Inflammatory macrophage treated with lipopolysaccharide for 4 hours (primary cell): ENCODE results near the gene MAGEB2.
"Not testable (repeated sequence)": the region's sequence is repeated elsewhere in the genome, so short reads cannot be mapped to it uniquely, and the experiment has no call there.

Experiments used
- DNase-seq: peaks from one replicate; pipeline ENCODE4 v3.0.0-alpha.2; 2020

The MAGEB2 gene

GRCh38 chrX:30215357-30215843 lies at the start of gene MAGEB2:
Gene MAGEB2 (plus strand): TSS chrX:30215563. CDS start chrX:30218581, 3,018 bp downstream.
- DNase-seq, result no peak

- DNase-seq, result no peak
These were observed 44.5 kb upstream of the MAGEB2 start for GRCh38 chrX:30170900-30171299.

GRCh38 chrX:30181353-30181752 lies 34.0 kb upstream of the MAGEB2 start:
- DNase-seq, result no peak

GRCh38 chrX:30183554-30183953 lies 31.8 kb upstream of the MAGEB2 start:
- no peak for DNase-seq

- no peak for DNase-seq
These were observed 24.9 kb upstream of the MAGEB2 start for GRCh38 chrX:30190426-30190825.

GRCh38 chrX:30193910-30194309 lies 21.5 kb upstream of the MAGEB2 start:
- not testable (repeated sequence) for DNase-seq

GRCh38 chrX:30196322-30196721 lies 19.0 kb upstream of the MAGEB2 start:
- DNase-seq, result no peak

GRCh38 chrX:30212172-30212571 lies 3.2 kb upstream of the MAGEB2 start:
- no peak for DNase-seq

- DNase-seq, result no peak
These were observed 2.1 kb downstream of the MAGEB2 start for GRCh38 chrX:30217465-30217864.

- DNase-seq, result no peak
These were observed 4.0 kb downstream of the MAGEB2 start for GRCh38 chrX:30219372-30219771.

GRCh38 chrX:30220661-30221060 lies 5.3 kb downstream of the MAGEB2 start:
- DNase-seq, result no peak

- DNase-seq, result no peak
These were observed 9.2 kb downstream of the MAGEB2 start for GRCh38 chrX:30224536-30224935.

GRCh38 chrX:30228526-30228925 lies 13.2 kb downstream of the MAGEB2 start:
- DNase-seq, result no peak

GRCh38 chrX:30230395-30230794 lies 15.0 kb downstream of the MAGEB2 start, which contains the start of gene MAGEB3:
Gene MAGEB3 (plus strand): TSS chrX:30230657. CDS start chrX:30235925, 5,268 bp downstream.
- DNase-seq, result no peak

GRCh38 chrX:30241724-30242415 lies 26.5 kb downstream of the MAGEB2 start, which contains the start of gene MAGEB4:
Gene MAGEB4 (plus strand): TSS chrX:30242000. CDS start chrX:30242136, 136 bp downstream.
- DNase-seq, result no peak

- DNase-seq, result no peak
These were observed 31.6 kb downstream of the MAGEB2 start, which contains the start of gene MAGEB1 for GRCh38 chrX:30246769-30247489. Gene MAGEB1 (plus strand): TSS chrX:30247146. CDS start chrX:30250494, 3,348 bp downstream.

- DNase-seq, result no peak
These were observed 33.5 kb downstream of the MAGEB2 start for GRCh38 chrX:30248854-30249253.

GRCh38 chrX:30253257-30253656 lies 37.9 kb downstream of the MAGEB2 start:
- DNase-seq, result no peak

GRCh38 chrX:30259927-30260326 lies 44.6 kb downstream of the MAGEB2 start:
- no peak for DNase-seq

- no peak for DNase-seq
These were observed 45.6 kb downstream of the MAGEB2 start for GRCh38 chrX:30261012-30261411.

GRCh38 chrX:30262763-30263162 lies 47.4 kb downstream of the MAGEB2 start:
- DNase-seq, result no peak
